Measurements from ENCODE around the gene EPHA8. TPM values are rescaled to one million over a fixed set of nuclear protein-coding genes. Genes with fewer than 3 reads are reported as not detected.

The EPHA8 gene
- total RNA-seq, 4 donors from 2014 or later = not detected

GRCh38 chr1:22545141-22545540 lies 18.1 kb upstream of the EPHA8 start:
- WGBS = 54% methylated on average over 13 of the region's 13 CpGs
- H3K36me3 ChIP-seq = no peaks in the 10 kb centered on the region
- H3K27ac ChIP-seq (replicated peaks in 1 of 4) = no peak overlapping the region
- H3K4me1 ChIP-seq = no peaks in the 10 kb centered on the region
- H3K9me3 ChIP-seq = no peaks in the 10 kb centered on the region
- intact Hi-C loops (cut with DNase I) = no loop called here
- peaks cover 0 to 64% (median 0%) of the 10 kb centered on the region in 4 donors for H3K27me3 ChIP-seq
- TF ChIP-seq EP300 (IDR thresholded peaks at IDR 0.05) (no peak), POLR2A (IDR thresholded peaks at IDR 0.05; ENCODE audit: low read depth) (no peak), POLR2AphosphoS5 (IDR thresholded peaks at IDR 0.05) (no peak)
- TF ChIP-seq, protein P1, sequence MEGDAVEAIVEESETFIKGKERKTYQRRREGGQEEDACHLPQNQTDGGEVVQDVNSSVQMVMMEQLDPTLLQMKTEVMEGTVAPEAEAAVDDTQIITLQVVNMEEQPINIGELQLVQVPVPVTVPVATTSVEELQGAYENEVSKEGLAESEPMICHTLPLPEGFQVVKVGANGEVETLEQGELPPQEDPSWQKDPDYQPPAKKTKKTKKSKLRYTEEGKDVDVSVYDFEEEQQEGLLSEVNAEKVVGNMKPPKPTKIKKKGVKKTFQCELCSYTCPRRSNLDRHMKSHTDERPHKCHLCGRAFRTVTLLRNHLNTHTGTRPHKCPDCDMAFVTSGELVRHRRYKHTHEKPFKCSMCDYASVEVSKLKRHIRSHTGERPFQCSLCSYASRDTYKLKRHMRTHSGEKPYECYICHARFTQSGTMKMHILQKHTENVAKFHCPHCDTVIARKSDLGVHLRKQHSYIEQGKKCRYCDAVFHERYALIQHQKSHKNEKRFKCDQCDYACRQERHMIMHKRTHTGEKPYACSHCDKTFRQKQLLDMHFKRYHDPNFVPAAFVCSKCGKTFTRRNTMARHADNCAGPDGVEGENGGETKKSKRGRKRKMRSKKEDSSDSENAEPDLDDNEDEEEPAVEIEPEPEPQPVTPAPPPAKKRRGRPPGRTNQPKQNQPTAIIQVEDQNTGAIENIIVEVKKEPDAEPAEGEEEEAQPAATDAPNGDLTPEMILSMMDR (IDR thresholded peaks at IDR 0.05) = no peak
- DNase-seq (ENCODE audit: extremely low spot score) = no peak
- H3K4me3 ChIP-seq = no peak overlapping the region

- Histone ChIP-seq H3K4me3 (no peak overlapping the region), H3K27me3 (peaks cover 0 to 85% (median 0%) of the 10 kb centered on the region in 4 donors), H3K36me3 (no peaks in the 10 kb centered on the region), H3K9me3 (no peaks in the 10 kb centered on the region), H3K4me1 (no peaks in the 10 kb centered on the region), H3K27ac (replicated peaks in 1 of 4) (no peak overlapping the region)
- TF ChIP-seq EP300 (IDR thresholded peaks at IDR 0.05) (no peak), POLR2AphosphoS5 (IDR thresholded peaks at IDR 0.05) (no peak), POLR2A (IDR thresholded peaks at IDR 0.05; ENCODE audit: low read depth) (no peak)
- TF ChIP-seq, protein P1 (IDR thresholded peaks at IDR 0.05) = no peak
- no peak for DNase-seq (ENCODE audit: extremely low spot score)
- WGBS = 76% methylated on average over 6 of the region's 6 CpGs
- intact Hi-C loops (cut with DNase I) = no loop called here
These were observed 16.0 kb upstream of the EPHA8 start for GRCh38 chr1:22547186-22547817.

DNA sequence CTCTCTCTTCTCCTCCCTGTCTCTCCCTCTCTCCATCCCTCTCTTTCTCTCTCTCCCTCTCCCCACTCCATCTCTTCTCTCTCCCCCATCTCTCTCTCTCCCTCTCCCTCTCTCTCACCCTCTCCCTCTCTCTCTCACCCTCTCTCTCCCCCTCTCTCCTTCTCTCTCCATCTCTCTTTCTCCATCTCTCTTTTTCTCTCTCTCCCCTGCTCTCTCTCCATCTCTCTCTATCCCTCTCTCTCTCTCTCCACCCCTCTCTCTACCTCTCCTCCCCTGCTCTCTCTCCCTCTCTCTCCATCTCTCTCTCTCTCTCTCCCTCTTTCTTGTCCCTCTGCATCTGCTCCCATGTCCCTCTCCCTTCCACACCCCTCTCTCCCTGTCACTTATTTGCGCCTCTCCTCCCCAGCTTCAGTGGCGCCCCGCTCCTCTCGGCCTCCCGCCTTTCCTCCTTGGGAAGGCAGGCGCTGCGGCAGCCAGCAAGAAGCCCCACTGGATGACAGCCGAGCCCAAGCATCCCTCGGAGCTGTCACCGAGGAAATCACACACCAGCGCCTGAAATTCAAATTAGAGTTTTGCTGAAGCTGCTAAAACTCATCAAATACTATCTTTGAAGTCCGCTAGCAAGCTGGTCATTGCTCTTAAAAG lies 15.3 kb upstream of the EPHA8 start:
- Histone ChIP-seq H3K4me3 (no peak overlapping the region), H3K27me3 (peaks cover 0 to 91% (median 0%) of the 10 kb centered on the region in 4 donors), H3K9me3 (no peaks in the 10 kb centered on the region), H3K4me1 (no peaks in the 10 kb centered on the region), H3K36me3 (no peaks in the 10 kb centered on the region), H3K27ac (replicated peaks in 1 of 4) (no peak overlapping the region)
- 25% methylated on average over 12 of the region's 12 CpGs for whole genome bisulfite sequencing
- intact Hi-C loops (cut with DNase I) = no loop called here
- TF ChIP-seq, protein P1 (IDR thresholded peaks at IDR 0.05) = no peak
- DNase-seq (ENCODE audit: extremely low spot score) = no peak

- no peaks in the 10 kb centered on the region for H3K36me3 ChIP-seq
- no peak overlapping the region for H3K4me3 ChIP-seq
- DNase-seq (ENCODE audit: extremely low spot score) = no peak
- H3K27ac ChIP-seq (replicated peaks in 1 of 4) = no peak overlapping the region
- H3K9me3 ChIP-seq = no peaks in the 10 kb centered on the region
- intact Hi-C loops (cut with DNase I) = no loop called here
- TF ChIP-seq EP300 (IDR thresholded peaks at IDR 0.05) (no peak), POLR2AphosphoS5 (IDR thresholded peaks at IDR 0.05) (no peak), POLR2A (IDR thresholded peaks at IDR 0.05; ENCODE audit: low read depth) (no peak)
- TF ChIP-seq, protein P1 (IDR thresholded peaks at IDR 0.05) = no peak
- no peaks in the 10 kb centered on the region for H3K4me1 ChIP-seq
- peaks cover 0 to 95% (median 0%) of the 10 kb centered on the region in 4 donors for H3K27me3 ChIP-seq
- 88% methylated on average over 11 of the region's 11 CpGs for WGBS
These were observed 13.3 kb upstream of the EPHA8 start for GRCh38 chr1:22550021-22550420.
